Left ventricle myocardium inferior (tissue), 1 donor: ENCODE results near the gene TUBA4A. TPM values are rescaled to one million over a fixed set of nuclear protein-coding genes. Genes with fewer than 3 reads are reported as not detected.

Experiments
- DNase-seq: peaks from one replicate; pipeline ENCODE4 v3.0.0-alpha.2; 2020
- H3K27ac ChIP-seq: fragments of 200-600 bp; replicated peaks from 2 replicates; pipeline ENCODE4 v1.8.0; 2021
- H3K27me3 ChIP-seq: fragments of 200-600 bp; 2 replicates; pipeline ENCODE4 v1.8.0; 2021; ENCODE audit warnings: low read depth
- H3K36me3 ChIP-seq: fragments of 200-600 bp; 2 replicates; pipeline ENCODE4 v1.8.0; 2021
- H3K4me1 ChIP-seq: fragments of 200-600 bp; 2 replicates; pipeline ENCODE4 v1.8.0; 2021
- H3K4me3 ChIP-seq: fragments of 200-600 bp; 2 replicates; pipeline ENCODE4 v1.8.0; 2021; ENCODE audit warnings: mild to moderate bottlenecking, moderate library complexity
- H3K9me3 ChIP-seq: fragments of 200-600 bp; replicated peaks from 2 replicates; pipeline ENCODE4 v1.8.0; 2021
- intact Hi-C: fragments of 100-400 bp; cut with micrococcal nuclease; formaldehyde crosslinking; loops from one replicate; pipeline ENCODE4 v1.11.0; 2022
- total RNA-seq: library from RNA; stranded (reverse); fragmentation: NEBNext Ultra II Directional; extraction: Animal tissue kit (Norgen Biotek cat#: 25700); gene quantifications from one replicate; pipeline ENCODE4 v1.2.1, GENCODE V29; 2021
- TF ChIP-seq, protein P1 (sequence below): fragments of 200-600 bp; IDR thresholded peaks from 2 replicates; pipeline ENCODE4 v1.8.0; 2021; ENCODE audit warnings: antibody characterized with exemption, mild to moderate bottlenecking, borderline replicate concordance
- donor health status: DM: no; HTN: yes; CAD: no; lungs with severe emphysema.

Gene TUBA4A
- total RNA-seq, 1 donor from 2014 or later = 130 TPM

- Histone ChIP-seq H3K4me3 (no peak overlapping the region), H3K27me3 (no peaks in the 10 kb centered on the region), H3K9me3 (no peaks in the 10 kb centered on the region), H3K36me3 (peaks cover 67% of the 10 kb centered on the region), H3K27ac (no peak overlapping the region), H3K4me1 (peaks cover 40% of the 10 kb centered on the region)
- no peak for DNase-seq
- TF ChIP-seq, protein P1, sequence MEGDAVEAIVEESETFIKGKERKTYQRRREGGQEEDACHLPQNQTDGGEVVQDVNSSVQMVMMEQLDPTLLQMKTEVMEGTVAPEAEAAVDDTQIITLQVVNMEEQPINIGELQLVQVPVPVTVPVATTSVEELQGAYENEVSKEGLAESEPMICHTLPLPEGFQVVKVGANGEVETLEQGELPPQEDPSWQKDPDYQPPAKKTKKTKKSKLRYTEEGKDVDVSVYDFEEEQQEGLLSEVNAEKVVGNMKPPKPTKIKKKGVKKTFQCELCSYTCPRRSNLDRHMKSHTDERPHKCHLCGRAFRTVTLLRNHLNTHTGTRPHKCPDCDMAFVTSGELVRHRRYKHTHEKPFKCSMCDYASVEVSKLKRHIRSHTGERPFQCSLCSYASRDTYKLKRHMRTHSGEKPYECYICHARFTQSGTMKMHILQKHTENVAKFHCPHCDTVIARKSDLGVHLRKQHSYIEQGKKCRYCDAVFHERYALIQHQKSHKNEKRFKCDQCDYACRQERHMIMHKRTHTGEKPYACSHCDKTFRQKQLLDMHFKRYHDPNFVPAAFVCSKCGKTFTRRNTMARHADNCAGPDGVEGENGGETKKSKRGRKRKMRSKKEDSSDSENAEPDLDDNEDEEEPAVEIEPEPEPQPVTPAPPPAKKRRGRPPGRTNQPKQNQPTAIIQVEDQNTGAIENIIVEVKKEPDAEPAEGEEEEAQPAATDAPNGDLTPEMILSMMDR = no peak
- intact Hi-C loops = loop anchor here (10.0 kb wide), 1 partner anchor 56 kb away; the partner anchor contains the start of gene NHEJ1
Measured at GRCh38 chr2:219220652-219221402, 32.9 kb downstream of the TUBA4A start.

GRCh38 chr2:219219784-219220532 lies 33.8 kb downstream of the TUBA4A start:
- DNase-seq = no peak
- intact Hi-C loops = loop anchor here (10.0 kb wide), 1 partner anchor 55 kb away; the partner anchor contains the start of gene NHEJ1
- H3K4me1 ChIP-seq = peaks cover 40% of the 10 kb centered on the region
- peak overlapping the region; percentile 75 for H3K4me3 ChIP-seq
- no peaks in the 10 kb centered on the region for H3K27me3 ChIP-seq
- no peaks in the 10 kb centered on the region for H3K9me3 ChIP-seq
- H3K27ac ChIP-seq = peak overlapping the region; percentile 98
- TF ChIP-seq, protein P1 = no peak
- H3K36me3 ChIP-seq = peaks cover 67% of the 10 kb centered on the region

DNA sequence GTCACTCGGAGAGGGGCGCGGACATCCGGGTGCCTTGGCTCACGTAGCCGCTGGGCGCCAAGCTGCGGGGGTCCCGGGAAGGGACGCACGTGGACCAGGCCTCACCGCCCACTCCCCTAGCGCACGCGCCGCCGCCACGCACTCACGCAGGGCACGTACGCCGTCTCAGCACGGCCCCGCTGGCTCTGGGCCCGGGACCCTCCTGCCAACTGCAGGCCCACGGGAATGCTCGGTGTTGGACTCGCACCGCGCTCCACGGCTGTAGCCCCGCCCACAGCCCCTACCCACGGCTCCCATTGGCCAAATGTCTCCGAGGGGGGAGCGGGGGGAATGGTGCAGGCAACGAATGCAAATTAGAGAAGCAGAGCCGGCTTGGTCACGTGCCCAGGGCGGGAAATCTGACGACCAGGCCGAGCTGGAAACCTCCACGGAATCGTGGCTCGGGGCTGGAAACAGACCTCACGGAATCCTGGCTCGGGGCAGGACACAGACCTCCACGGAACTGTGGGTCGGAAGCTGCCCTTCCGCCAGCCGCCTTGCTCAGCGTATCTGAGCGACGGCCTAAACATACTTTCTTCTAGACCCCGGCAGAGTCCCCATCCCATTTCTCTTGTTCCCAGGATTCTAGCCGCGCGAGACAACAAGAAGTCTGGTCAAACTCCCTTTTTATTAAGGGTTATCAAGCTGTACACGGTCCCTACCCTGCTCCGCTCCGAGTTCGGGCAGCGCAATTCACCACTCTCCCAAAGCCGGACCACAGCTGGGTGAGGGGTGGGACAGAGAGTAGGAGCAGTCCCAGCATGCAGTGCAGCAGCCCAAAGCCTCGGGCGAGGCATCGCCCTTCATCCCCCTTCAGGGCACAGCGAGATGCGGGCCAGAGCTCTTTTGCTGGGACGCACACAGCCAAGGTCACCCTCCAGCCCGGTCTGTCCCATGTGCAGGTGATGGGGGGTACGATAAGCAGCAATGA lies 34.7 kb downstream of the TUBA4A start, which contains the start of gene ABCB6:
ABCB6 (minus strand) TSS at position 227 of the 970 bp plus-strand sequence. CDS start 285 bp downstream, outside the sequence.
- intact Hi-C loops = no loop called here
- no peaks in the 10 kb centered on the region for H3K27me3 ChIP-seq
- H3K4me3 ChIP-seq = peak within 1 kb of the TSS; percentile 75
- H3K4me1 ChIP-seq = peaks cover 40% of the 10 kb centered on the region
- H3K9me3 ChIP-seq = no peaks in the 10 kb centered on the region
- peak within 1 kb of the TSS; percentile 98 for H3K27ac ChIP-seq
- TF ChIP-seq, protein P1 = no peak
- peaks cover 66% of the 10 kb centered on the region for H3K36me3 ChIP-seq
- peak; percentile 98 for DNase-seq

DNA sequence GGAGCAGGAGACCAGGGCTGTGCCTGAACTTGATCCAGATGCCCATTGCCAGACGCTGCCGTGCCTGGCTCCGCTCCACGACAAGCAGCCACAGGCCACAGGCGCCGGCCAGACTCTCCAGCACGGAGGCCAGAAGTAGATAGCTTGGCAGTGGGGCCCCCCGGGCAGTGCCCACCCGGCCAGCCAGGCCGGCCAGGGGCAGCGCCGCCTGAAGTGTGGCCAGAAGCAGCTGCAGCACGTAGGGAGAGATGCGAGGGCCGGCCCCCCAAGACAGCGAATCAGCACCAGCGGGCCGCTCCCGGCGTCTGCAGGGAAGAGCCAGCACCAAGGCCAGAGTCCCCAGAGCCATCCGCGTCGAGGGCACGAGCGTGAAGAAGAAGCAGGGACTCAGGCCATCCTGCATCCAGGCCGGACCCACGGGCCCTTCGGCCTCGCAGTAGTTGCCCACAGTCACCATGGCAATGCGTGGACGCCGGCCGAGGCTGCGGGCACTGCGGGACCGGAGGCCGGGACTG lies 35.4 kb downstream of the TUBA4A start:
- Histone ChIP-seq H3K4me3 (peak overlapping the region; percentile 75), H3K4me1 (peaks cover 40% of the 10 kb centered on the region), H3K36me3 (peaks cover 66% of the 10 kb centered on the region), H3K27me3 (no peaks in the 10 kb centered on the region), H3K9me3 (no peaks in the 10 kb centered on the region), H3K27ac (peak overlapping the region; percentile 98)
- TF ChIP-seq, protein P1 = no peak
- peak; percentile 66 for DNase-seq
- intact Hi-C loops = no loop called here
